Activated naive CD8-positive, alpha-beta T cell (primary cell): ENCODE measurements around the gene KIT.

Experiments
- H3K27ac Mint-ChIP-seq: one replicate; pipeline ENCODE4 v1.8.0; 2021; ENCODE audit warnings: mixed read lengths
- H3K27me3 Mint-ChIP-seq: one replicate; pipeline ENCODE4 v1.8.0; 2021; ENCODE audit warnings: mixed read lengths
- H3K36me3 Mint-ChIP-seq: one replicate; pipeline ENCODE4 v1.8.0; 2021; ENCODE audit warnings: mixed read lengths
- H3K4me1 Mint-ChIP-seq: one replicate; pipeline ENCODE4 v1.8.0; 2021; ENCODE audit warnings: low read depth, mixed read lengths
- H3K4me3 Mint-ChIP-seq: one replicate; pipeline ENCODE4 v1.8.0; 2021; ENCODE audit warnings: mild to moderate bottlenecking, mixed read lengths
- H3K9me3 Mint-ChIP-seq: one replicate; pipeline ENCODE4 v1.8.0; 2021; ENCODE audit warnings: low read depth, mixed read lengths

Gene KIT

DNA sequence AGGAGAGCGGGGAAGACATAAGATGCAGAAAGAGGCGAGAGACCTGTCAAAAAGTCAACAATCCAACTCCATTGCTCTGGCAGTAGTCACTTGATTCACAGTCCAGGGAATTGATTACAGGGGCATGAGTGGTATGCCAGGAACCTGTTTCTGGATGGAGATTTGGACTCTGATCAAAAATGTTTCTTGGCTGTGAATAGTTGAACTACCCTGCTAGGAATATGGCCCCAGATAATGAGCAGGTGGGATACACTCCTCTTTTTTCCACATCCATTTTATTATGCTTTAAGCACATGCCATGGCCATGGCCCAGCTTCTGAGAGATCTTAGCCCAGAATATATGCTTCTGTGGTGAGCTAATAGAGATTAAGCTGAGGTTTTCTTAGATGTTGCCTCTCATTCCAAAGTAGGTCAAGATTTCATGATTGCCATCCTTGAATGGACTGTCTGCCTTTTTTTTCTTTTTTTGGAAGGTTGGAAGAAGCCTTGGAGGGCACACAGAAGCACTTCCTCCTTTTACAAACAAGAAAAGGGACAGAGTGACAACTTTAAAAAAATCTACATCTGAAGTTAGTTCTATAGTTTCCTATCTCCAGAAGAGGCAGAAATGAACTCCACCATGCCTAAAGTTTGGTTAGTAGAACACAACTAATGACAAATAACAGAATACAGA, 121.9 kb downstream of the KIT start:
- Mint-ChIP-seq H3K27ac (no peak overlapping the region), H3K9me3 (no peaks in the 10 kb centered on the region), H3K27me3 (no peaks in the 10 kb centered on the region), H3K36me3 (no peaks in the 10 kb centered on the region), H3K4me1 (no peaks in the 10 kb centered on the region), H3K4me3 (no peak overlapping the region)

DNA sequence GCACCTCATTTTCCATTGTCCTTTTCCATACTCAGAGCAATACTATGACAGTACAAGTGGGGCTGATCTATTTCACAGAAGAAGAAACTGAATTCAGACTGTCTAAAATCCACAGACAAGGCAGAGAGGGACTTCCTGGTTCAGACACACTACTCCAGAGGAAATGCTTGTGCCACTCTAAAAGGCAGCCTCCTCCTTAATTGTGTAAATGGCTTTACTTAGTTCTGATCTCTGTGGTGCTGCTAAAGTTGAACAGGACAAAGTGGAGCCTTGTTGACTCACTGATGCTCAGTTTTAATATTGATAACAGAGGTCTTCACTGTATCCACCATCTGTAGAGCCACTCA, 122.4 kb downstream of the KIT start:
- Mint-ChIP-seq H3K4me3 (no peak overlapping the region), H3K36me3 (no peaks in the 10 kb centered on the region), H3K27me3 (no peaks in the 10 kb centered on the region), H3K9me3 (no peaks in the 10 kb centered on the region), H3K4me1 (no peaks in the 10 kb centered on the region), H3K27ac (no peak overlapping the region)

DNA sequence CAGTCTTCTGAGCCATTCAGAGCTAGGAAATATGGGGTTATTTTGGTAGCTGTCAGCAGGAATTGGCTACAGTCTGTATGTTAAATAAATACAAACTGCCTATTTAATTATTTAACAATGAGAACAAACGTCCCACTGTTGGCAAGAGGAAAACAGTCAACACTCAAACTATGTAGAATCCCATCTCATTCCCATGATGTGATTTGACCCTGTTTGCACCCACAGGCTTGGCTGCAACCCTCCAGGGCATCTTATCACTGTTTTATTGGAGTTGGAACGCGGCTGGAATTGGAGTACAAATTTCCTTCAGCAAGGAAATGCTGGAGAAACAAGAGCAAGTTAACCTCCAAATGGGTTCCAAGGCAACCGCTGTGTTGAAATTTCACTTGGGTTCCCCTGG, 124.0 kb downstream of the KIT start:
- no peaks in the 10 kb centered on the region for H3K36me3 Mint-ChIP-seq
- no peak overlapping the region for H3K27ac Mint-ChIP-seq
- H3K9me3 Mint-ChIP-seq, result no peaks in the 10 kb centered on the region
- H3K4me1 Mint-ChIP-seq, result no peaks in the 10 kb centered on the region
- no peaks in the 10 kb centered on the region for H3K27me3 Mint-ChIP-seq
- H3K4me3 Mint-ChIP-seq, result no peak overlapping the region

DNA sequence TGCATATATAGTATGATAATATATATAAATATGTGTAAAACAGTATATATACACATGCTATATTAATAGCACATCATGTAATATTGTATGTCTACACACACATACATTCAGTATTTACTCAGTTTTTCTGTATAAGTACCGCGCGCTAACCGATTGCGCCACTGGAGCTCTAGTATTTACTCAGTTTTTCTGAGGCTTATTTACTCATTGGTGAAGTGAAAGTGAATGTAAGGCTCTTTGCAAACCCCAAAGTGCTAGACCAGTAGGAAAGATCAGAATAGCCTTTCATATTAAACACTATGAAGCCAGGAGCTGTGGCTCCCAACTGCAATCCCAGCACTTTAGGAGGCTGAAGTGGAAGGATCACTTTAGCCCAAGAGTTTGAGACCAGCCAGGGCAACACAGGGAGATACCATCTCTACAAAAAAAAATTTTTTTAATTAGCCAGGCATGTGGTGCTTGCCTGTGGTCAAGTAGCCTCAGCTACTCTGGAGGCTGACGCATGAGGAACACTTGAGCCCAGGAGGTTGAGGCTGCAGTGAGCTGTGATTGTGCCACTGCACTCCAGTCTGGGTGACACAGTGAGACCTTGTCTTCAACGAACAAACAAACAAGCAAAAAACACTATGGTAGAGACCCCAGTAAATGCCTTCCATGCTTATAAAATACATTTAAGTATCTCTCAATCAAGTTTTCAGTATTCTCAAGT, 125.8 kb downstream of the KIT start:
- Mint-ChIP-seq H3K36me3 (no peaks in the 10 kb centered on the region), H3K27ac (no peak overlapping the region), H3K9me3 (no peaks in the 10 kb centered on the region), H3K27me3 (no peaks in the 10 kb centered on the region), H3K4me3 (no peak overlapping the region), H3K4me1 (no peaks in the 10 kb centered on the region)

DNA sequence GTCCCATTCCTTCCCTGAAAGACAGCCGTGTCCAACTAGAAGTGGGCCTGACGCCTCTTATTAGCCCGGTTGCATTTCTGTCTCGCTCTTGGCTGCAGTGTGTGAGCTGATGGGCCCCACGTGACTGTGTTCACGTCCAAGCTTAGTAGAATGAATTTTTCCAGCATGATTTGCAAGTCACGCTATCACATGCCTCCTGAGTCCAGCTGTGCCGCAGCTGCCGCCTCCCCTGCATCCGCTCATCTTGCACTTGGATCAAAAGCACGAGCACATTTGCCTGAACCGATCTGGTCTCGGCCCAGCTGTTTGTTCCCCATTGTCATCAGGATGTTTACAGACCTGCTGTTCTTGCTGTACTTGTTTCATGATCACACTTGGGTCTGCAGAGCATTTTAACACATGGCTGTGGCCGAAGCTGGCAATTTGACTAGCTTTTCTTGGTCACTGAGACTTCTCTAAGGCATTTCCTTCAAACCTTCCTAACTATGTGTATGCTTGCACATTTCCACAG, 126.5 kb downstream of the KIT start:
- Mint-ChIP-seq H3K36me3 (no peaks in the 10 kb centered on the region), H3K9me3 (no peaks in the 10 kb centered on the region), H3K27ac (no peak overlapping the region), H3K27me3 (no peaks in the 10 kb centered on the region), H3K4me3 (no peak overlapping the region), H3K4me1 (no peaks in the 10 kb centered on the region)
